Ovary (tissue), 9 donors: Measurements from ENCODE around the gene OR2C3. TPM values are rescaled to one million over a fixed set of nuclear protein-coding genes. Genes with fewer than 3 reads are reported as not detected.

Source experiments
- DNase-seq, 5 donors: peaks; one replicate each; pipeline ENCODE4 v3.0.0-alpha.2; 2019 to 2020
- H3K27ac ChIP-seq, 2 donors: fragments of 200-600 bp; one replicate each; pipeline versions ENCODE4 v1.5.1 to v1.8.0; 2019 to 2022
- H3K27me3 ChIP-seq: fragments of 200-600 bp; one replicate; pipeline ENCODE4 v1.8.0; 2022
- H3K36me3 ChIP-seq: fragments of 200-600 bp; sonication (generic); one replicate; pipeline ENCODE4 v1.5.1; 2019
- H3K4me1 ChIP-seq: one replicate; pipeline ENCODE4 v1.8.1; 2013; ENCODE audit warnings: mild to moderate bottlenecking, moderate library complexity; ENCODE audit not compliant: insufficient read depth
- H3K4me3 ChIP-seq: fragments of 200-600 bp; sonication (generic); one replicate; pipeline ENCODE4 v1.5.1; 2017
- H3K9me3 ChIP-seq, 2 donors: fragments of 200-600 bp in 1 of 2; sonication (generic) in 1 of 2; one replicate each; pipeline versions ENCODE4 v1.5.1 to v1.8.1; 2013 to 2019; ENCODE audit warnings: mild to moderate bottlenecking in 1 of 2, moderate library complexity in 1 of 2
- CTCF ChIP-seq, 3 donors: fragments of 450-650 bp in 2 of 3; fragments of 200-600 bp in 1 of 3; IDR thresholded peaks; one replicate each; pipeline versions ENCODE4 v1.5.1 to v1.8.0; 2016 to 2022; ENCODE audit warnings: antibody characterized with exemption in 3 of 3, mild to moderate bottlenecking in 1 of 3
- EP300 ChIP-seq: sonication (generic); formaldehyde crosslinking; IDR thresholded peaks from one replicate; pipeline ENCODE4 v1.6.1; 2017; ENCODE audit warnings: antibody characterized with exemption
- POLR2A ChIP-seq: fragments of 450-650 bp; IDR thresholded peaks from one replicate; pipeline ENCODE4 v1.6.1; 2017; ENCODE audit warnings: antibody characterized with exemption, mild to moderate bottlenecking, moderate library complexity
- WGBS, 3 donors: extraction: QIAGEN DNeasy Blood & Tissue Kit in 1 of 3; methylation state at CpG; one replicate each; pipeline versions ENCODE4 v1.1.5 to v1.1.7; 2013 to 2017; 5-methylcytosine and 5-hydroxymethylcytosine counted together
- intact Hi-C, 4 donors: fragments of 100-400 bp; cut with DNase I; formaldehyde crosslinking; loops; one replicate each; pipeline versions ENCODE4 v1.11.0 to v1.15.1; 2022 to 2023
- polyA plus RNA-seq, 2 donors: library from polyadenylated mRNA; stranded (reverse); fragments of 200-250 nt in 1 of 2; fragments of 350-450 nt in 1 of 2; fragmentation: Illumina TruSeq in 1 of 2; extraction: RNeasy Lipid Tissue Mini Kit (QIAGEN cat#74804) in 1 of 2; gene quantifications; one replicate each; pipeline ENCODE4 v1.2.3, GENCODE V29; 2013 to 2014
- total RNA-seq, 7 donors: library from RNA; depleted of rRNA in 2 of 7; stranded (reverse); fragments of >200 nt in 2 of 7; fragmentation: NEBNext Ultra II Directional in 3 of 7; extraction: Animal tissue kit (Norgen Biotek cat#: 25700) in 3 of 7; gene quantifications; one replicate each; pipeline versions ENCODE4 v1.1.0 to v1.2.4, GENCODE V29; 2016 to 2023
- donor health status: DM: no; HTN: no; CAD: no; lungs with moderate emphysema.
- donor health status: DM: no; HTN: no; CAD: no.
- donor health status: Bipolar disorder and iron deficiency.
- donor health status: DM: yes; HTN: yes; CAD: no.
- donor health status: DM: no; HTN: no; CAD: no.
- donor health status: DM: yes; HTN: yes; CAD: no.

OR2C3 gene
- total and polyA plus RNA-seq, 9 donors = 0.04 to 0.15 TPM; not detected in 7

- Histone ChIP-seq H3K27me3 (no peaks in the 10 kb centered on the region), H3K4me1 (no peaks in the 10 kb centered on the region), H3K9me3 (no peaks in the 10 kb centered on the region), H3K36me3 (no peaks in the 10 kb centered on the region), H3K27ac (no peak overlapping the region), H3K4me3 (no peak overlapping the region)
- intact Hi-C loops = no loop called here
- TF ChIP-seq EP300 (no peak), CTCF (IDR thresholded peaks at IDR 0.05) (no peak), POLR2A (no peak)
- no peak for DNase-seq
- WGBS, 3 donors = 3 to 12% (median 8%) methylated on average over 7 of the region's 7 CpGs
These were observed 4.3 kb upstream of the OR2C3 start for GRCh38 chr1:247540581-247540980.

- no peak for DNase-seq
These were observed 3.0 kb upstream of the OR2C3 start for GRCh38 chr1:247539215-247539614.

GRCh38 chr1:247538561-247538960, 2.3 kb upstream of the OR2C3 start:
- Histone ChIP-seq H3K9me3 (no peaks in the 10 kb centered on the region), H3K27me3 (no peaks in the 10 kb centered on the region), H3K4me1 (no peaks in the 10 kb centered on the region), H3K4me3 (no peak overlapping the region), H3K27ac (no peak overlapping the region), H3K36me3 (no peaks in the 10 kb centered on the region)
- intact Hi-C loops = no loop called here
- no peak for DNase-seq
- TF ChIP-seq EP300 (no peak), POLR2A (no peak), CTCF (IDR thresholded peaks at IDR 0.05) (no peak)
- 67 to 84% (median 79%) methylated on average over 5 of the region's 5 CpGs for WGBS, 3 donors

More at GRCh38 chr1:247539215-247539614, 3.0 kb upstream of the OR2C3 start:
- 71 to 77% (median 75%) methylated on average over 6 of the region's 6 CpGs for WGBS, 3 donors
- H3K9me3 ChIP-seq = no peaks in the 10 kb centered on the region
- H3K4me1 ChIP-seq = no peaks in the 10 kb centered on the region
- H3K27me3 ChIP-seq = no peaks in the 10 kb centered on the region
- H3K27ac ChIP-seq = no peak overlapping the region
- intact Hi-C loops = no loop called here
- TF ChIP-seq CTCF (IDR thresholded peaks at IDR 0.05) (no peak), EP300 (no peak), POLR2A (no peak)
- H3K36me3 ChIP-seq = no peaks in the 10 kb centered on the region
- H3K4me3 ChIP-seq = no peak overlapping the region

- no peak for DNase-seq
- no peak for TF ChIP-seq CTCF (IDR thresholded peaks at IDR 0.05)
- no peak for TF ChIP-seq POLR2A
- no peak for TF ChIP-seq EP300
- Histone ChIP-seq H3K9me3 (peaks cover 0 to 8% of the 10 kb centered on the region in 2 donors), H3K27me3 (no peaks in the 10 kb centered on the region), H3K27ac (no peak overlapping the region), H3K4me3 (no peak overlapping the region), H3K36me3 (no peaks in the 10 kb centered on the region), H3K4me1 (no peaks in the 10 kb centered on the region)
- WGBS, 3 donors = 56 to 78% (median 64%) methylated on average over 3 of the region's 3 CpGs
- intact Hi-C loops = no loop called here
These were observed 838 bp downstream of the OR2C3 start for GRCh38 chr1:247535402-247535801.
